ENCODE results near the gene NAP1L4. TPM values are rescaled to one million over a fixed set of nuclear protein-coding genes. Genes with fewer than 3 reads are reported as not detected.

The NAP1L4 gene
- total RNA-seq, 1 donor = 121 TPM

DNA sequence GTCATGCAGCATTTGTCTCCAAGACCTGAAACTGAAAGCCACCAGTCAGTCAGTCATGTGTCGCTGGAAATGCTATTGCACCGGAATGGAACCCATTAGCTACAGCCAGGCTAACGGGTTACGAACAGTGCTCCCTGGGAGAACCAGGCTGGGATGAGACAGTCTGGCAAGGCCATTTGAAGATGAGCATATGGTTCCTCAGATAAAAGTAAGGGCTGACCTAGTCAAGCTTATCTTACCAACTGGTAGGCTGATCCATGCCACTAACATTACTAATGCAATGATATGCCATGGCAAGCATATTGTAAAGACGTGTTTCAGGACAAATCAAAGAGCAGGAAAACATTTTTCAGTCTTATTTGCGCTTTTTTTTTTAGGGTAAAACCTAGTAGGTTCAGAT, 28.4 kb downstream of the NAP1L4 start:
- no peak for DNase-seq (ENCODE audit: low read depth)
- no peak overlapping the region for H3K4me3 ChIP-seq (ENCODE audit: low read depth, low read length)

DNA sequence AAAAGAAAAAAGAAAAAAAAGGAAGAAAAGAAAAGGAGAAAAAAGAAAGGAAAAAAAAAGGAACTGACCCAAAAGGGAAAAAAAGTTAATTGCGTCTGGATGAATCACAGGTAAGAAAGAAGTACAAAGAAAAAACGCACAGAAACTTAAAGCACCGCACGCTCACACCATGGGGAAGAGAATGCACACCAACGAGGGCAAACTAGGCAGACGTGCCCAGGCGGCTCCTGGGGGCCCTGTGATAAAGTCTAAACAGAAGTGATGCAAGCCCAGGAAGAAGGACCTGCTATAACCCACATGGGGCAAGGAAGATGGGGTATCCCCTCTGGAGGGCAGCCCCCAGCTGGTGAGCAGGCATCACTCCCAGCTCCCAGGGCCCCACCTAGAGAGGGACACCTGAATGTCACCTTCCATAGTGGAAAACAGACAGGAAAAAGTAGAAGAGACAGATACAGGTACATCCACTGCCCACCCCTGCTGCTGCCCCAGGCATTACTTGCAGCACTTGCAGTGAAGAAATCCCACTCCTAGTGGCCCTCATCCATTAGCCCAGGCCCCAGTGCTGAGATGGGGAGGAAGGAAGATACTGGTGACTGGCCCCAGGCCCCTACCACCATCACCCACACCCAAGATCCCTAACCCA, 28.9 kb downstream of the NAP1L4 start:
- TF ChIP-seq, protein P1, sequence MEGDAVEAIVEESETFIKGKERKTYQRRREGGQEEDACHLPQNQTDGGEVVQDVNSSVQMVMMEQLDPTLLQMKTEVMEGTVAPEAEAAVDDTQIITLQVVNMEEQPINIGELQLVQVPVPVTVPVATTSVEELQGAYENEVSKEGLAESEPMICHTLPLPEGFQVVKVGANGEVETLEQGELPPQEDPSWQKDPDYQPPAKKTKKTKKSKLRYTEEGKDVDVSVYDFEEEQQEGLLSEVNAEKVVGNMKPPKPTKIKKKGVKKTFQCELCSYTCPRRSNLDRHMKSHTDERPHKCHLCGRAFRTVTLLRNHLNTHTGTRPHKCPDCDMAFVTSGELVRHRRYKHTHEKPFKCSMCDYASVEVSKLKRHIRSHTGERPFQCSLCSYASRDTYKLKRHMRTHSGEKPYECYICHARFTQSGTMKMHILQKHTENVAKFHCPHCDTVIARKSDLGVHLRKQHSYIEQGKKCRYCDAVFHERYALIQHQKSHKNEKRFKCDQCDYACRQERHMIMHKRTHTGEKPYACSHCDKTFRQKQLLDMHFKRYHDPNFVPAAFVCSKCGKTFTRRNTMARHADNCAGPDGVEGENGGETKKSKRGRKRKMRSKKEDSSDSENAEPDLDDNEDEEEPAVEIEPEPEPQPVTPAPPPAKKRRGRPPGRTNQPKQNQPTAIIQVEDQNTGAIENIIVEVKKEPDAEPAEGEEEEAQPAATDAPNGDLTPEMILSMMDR (IDR thresholded peaks at IDR 0.05; ENCODE audit: insufficient read depth, low read depth, low read length) = no peak
- DNase-seq (ENCODE audit: low read depth) = no peak
- H3K4me3 ChIP-seq (ENCODE audit: low read depth, low read length) = no peak overlapping the region

More for the DNA sequence above, 28.4 kb downstream of the NAP1L4 start:
- TF ChIP-seq, protein P1 (IDR thresholded peaks at IDR 0.05; ENCODE audit: insufficient read depth, low read depth, low read length) = no peak

DNA sequence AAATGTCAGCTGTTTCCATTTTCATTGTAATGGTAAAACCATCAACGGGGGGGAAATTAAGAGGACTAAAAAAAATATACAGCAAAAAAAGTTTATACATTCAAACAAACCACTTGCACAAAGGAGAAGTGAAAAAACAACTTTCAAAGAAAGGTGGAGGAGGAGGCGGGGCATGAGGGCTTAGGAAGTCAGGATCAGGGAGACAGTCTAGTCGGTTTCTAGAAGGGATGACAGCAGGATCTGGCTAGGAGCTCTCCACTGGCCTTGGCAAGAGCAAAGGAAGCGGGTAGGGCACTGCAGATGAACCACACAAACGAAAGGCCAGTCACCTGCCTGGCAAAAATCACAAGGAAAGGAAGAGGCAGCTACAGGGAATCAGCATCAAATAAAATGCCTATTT, 31.0 kb downstream of the NAP1L4 start:
- no peak for DNase-seq (ENCODE audit: low read depth)
- TF ChIP-seq, protein P1 (IDR thresholded peaks at IDR 0.05; ENCODE audit: insufficient read depth, low read depth, low read length) = no peak
- no peak overlapping the region for H3K4me3 ChIP-seq (ENCODE audit: low read depth, low read length)

DNA sequence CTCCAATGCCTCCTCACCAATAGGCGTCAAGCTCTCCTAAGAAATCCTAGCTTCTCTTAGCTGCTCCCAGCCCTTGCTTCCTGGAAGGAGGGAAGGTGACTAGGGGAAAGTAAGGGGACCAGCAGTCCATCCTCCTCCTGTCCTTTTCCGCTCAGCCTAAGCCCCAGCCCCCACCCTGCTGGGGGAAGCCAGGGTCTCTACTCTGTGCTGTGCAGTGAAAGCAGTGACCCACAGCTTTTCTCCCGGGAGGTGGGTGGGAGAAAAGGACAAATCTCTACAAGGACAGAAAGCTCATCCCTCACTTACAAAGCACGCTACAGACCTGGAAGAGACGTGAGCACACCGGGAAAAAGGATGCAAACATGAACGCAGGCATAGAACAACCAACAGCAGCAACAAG, 32.0 kb downstream of the NAP1L4 start:
- H3K4me3 ChIP-seq (ENCODE audit: low read depth, low read length) = no peak overlapping the region
- TF ChIP-seq, protein P1 (IDR thresholded peaks at IDR 0.05; ENCODE audit: insufficient read depth, low read depth, low read length) = no peak
- DNase-seq (ENCODE audit: low read depth) = no peak

DNA sequence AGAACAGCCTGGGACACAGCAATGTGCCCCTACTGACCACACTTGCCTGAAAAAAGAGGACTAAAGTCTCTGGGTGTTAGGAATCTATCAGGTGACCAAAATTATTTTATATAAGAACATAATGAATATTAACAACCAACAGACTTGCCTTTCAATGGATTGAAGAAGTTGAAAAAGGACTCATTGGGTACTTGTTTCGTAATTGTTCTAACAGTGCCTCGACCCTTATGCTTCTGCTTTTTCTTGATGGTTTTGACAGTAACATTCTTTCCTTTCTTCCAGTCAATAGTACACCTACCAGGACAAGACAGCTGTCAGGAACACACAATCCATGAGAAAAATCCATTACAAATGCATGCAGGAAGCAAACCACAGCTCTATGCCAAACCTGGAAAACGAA, 33.9 kb downstream of the NAP1L4 start:
- DNase-seq (ENCODE audit: low read depth) = no peak
- H3K4me3 ChIP-seq (ENCODE audit: low read depth, low read length) = no peak overlapping the region
- TF ChIP-seq, protein P1 (IDR thresholded peaks at IDR 0.05; ENCODE audit: insufficient read depth, low read depth, low read length) = no peak

DNA sequence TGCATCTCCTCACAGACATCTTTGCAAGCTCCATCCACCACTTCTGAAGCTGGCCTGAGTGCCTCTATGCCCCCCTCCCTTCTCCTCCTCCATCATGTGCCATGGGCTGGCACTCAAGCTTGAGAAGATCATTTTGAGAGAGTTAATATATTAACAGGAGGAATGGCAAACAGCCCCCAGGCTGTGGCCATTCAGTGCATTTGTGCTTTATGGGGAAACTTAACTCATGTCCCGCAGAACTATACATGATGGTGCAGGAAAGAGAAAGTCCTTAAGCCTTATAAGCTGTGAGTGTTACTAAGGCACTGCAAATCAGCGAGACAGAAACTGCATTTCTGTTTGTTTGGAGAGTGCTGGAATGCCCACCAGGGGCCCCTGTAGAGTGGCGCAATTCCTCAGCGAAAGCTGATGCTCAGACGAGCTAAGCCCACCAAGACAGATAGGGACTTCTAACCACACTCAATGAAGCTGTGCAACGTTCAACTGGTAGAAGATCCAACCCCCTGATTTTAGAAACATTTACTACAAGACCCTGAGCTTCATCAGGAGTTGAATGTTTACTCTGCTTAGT, 36.1 kb downstream of the NAP1L4 start:
- TF ChIP-seq, protein P1 (IDR thresholded peaks at IDR 0.05; ENCODE audit: insufficient read depth, low read depth, low read length) = peak; percentile 42
- H3K4me3 ChIP-seq (ENCODE audit: low read depth, low read length) = no peak overlapping the region
- peak; percentile 60 for DNase-seq (ENCODE audit: low read depth)

Data from fibroblast of villous mesenchyme (primary cell).